Activated T-cell treated with anti-CD3 and anti-CD28 coated beads for 48 hours (primary cell): ENCODE measurements around the gene DERA.
"Not testable (repeated sequence)": the region's sequence is repeated elsewhere in the genome, so short reads cannot be mapped to it uniquely, and the experiment has no call there.

Experiments used
- DNase-seq: peaks from one replicate; pipeline ENCODE4 v3.0.0-alpha.2; 2020; ENCODE audit warnings: low read depth

DERA gene

DNA sequence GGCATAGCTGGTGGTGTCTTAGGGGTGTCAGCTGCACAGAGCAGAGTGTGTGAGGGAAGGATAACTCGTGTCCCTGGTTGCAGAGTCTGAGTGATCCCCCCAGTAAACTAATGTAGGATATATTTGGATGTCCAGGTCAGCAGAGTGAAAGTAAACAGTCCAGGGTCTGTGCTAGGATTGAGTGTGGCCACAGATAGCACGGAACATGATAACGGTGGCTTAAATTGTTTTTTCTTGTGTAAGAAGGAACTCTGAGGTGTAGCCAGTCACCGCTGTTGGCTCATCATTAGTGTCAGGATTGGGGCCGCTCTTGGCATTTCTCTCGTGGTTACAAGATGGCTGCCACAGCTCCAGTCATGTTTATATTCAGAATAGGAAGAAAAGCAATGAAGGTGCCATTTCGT is 97.3 kb downstream of the DERA start:
- DNase-seq = no peak

DNA sequence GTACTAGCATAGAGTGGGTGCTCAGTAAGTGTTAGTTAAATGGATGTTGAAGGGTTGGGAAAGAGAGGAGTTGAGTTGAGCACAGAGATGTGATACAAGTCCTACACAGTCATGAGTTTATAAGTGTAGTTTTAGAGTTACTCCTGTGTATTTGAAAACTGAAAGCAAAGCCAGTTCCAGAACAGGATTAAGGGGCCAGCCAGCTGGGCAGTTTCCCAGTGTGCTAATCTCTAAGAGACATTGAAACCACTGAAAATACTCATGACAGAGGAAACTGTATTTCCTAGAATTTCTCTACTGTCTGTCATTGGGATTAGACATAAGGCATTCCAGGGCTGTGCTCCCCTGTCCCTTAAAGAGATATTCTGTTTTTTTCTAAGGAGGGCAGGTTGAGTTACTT is 101.0 kb downstream of the DERA start:
- DNase-seq = no peak

GRCh38 chr12:16013722-16014121 is 102.6 kb downstream of the DERA start:
- not testable (repeated sequence) for DNase-seq

- DNase-seq = not testable (repeated sequence)
Observed at GRCh38 chr12:16014394-16014793, 103.3 kb downstream of the DERA start.

DNA sequence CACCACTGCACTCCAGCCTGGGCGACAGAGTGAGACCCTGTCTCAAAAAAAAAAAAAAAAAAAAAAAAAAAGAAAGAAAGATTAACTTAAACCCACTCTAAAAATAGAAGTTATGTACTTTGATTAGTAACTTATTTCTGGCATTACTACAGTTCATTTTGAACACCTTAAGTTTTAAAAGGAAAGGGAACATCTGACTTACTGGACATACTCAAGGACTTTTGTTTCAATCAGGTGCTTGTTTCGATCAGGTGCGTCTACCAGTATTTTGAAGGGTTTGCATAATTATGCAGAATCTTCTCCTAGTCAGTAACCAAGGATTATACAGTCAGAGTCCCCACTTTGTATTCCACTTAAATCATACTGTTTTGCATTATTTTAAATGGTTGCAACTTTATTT is 105.6 kb downstream of the DERA start:
- no peak for DNase-seq

- no peak for DNase-seq
Observed at GRCh38 chr12:16018306-16018705, 107.2 kb downstream of the DERA start.

GRCh38 chr12:16019136-16019535 is 108.0 kb downstream of the DERA start:
- no peak for DNase-seq

DNA sequence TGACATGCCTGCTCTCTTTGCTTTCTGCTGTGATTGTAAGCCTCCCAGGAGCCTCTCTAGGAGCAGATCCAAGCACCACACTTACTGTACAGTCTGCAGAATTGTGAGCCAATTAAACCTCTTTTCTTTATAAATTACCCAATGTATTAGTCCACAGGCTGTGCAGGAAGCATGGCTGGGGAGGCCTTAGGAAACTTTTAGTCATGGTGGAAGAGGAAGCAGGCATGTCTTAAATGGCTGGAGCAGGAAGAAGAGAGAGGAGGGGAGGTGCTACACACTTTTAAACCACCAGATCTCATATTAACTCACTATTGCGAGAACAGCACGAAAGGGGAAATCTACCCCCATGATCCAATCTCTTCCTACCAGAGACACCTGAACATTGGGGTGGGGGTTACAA is 108.9 kb downstream of the DERA start:
- DNase-seq = no peak

DNA sequence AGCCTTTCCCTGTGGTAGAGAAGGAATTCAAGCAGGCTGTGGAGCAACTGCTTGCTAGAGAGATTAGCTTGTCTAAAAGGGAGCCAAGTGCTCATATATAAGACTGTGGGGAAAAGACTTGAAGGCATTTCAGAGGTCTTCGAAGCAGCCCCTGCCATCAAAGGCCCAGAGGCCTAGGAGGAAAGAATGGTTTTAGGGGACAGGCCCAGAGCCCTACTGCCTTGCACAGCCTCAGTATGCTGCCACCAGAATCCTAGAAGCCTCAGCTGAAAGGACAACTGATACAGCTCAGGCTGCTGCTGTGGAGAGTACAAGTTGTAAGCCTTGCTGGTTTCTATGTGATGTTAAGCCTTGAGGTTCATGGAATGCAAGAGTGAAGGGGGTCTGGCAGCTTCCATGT is 109.9 kb downstream of the DERA start:
- no peak for DNase-seq

- DNase-seq = no peak
Observed at GRCh38 chr12:16021676-16022075, 110.5 kb downstream of the DERA start.

- no peak for DNase-seq
Observed at GRCh38 chr12:16027002-16027401, 115.9 kb downstream of the DERA start.

DNA sequence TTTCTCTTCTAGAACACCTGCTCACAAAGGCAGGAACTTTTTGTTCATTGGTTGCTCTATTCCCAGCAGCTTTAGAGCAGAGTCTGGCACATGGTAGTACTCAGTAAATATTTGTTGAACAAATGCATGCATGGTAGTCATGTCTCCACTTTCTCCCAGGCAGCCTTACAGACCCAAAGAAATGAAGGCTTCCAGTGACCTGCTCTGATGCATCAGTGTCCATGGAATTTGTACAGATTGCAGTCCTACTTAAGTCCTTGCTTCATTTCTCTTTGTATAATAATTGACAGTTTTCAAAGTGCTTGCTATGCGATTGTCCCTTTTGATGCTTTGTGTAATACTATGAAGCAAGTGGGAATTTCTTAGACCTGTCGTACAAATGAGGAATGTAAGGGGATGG is 119.6 kb downstream of the DERA start:
- DNase-seq = no peak

- no peak for DNase-seq
Observed at GRCh38 chr12:16034136-16034817, 123.1 kb downstream of the DERA start.

DNA sequence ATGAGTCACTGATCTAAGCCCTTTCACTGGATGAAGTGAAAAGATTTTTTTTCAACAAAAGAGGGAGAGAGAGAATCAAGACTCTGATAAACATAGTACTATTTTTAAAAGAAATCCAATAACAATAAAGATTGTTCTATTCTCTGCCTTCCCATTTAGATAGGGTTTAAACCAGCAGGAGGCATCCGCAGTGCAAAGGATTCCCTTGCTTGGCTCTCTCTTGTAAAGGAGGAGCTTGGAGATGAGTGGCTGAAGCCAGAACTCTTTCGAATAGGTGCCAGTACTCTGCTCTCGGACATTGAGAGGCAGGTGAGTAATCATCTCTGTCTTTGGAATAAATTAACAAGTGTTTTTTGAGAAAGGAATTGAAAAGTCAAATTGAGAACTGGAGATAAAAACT is 124.9 kb downstream of the DERA start:
- DNase-seq = no peak

DNA sequence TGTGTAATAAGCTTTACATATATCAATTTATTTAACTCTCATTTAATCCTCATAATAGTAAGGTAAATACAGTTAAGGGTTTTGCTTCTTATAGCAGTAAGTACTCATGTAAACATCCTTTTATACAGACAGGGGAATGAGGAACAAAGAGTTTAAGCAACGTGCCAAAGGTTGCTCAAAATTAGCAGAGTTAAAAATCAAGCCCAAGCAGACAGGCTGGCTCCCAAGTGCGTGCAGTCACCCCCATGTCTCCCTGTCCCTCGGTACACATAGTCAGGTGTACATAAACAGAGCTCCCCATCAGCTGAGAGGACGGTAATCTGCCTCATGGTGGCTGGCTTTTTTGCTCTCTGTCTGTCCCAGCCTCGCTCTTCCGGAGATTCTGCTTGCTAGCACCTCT is 126.4 kb downstream of the DERA start:
- DNase-seq = no peak

GRCh38 chr12:16043480-16043879 is 132.3 kb downstream of the DERA start:
- DNase-seq = no peak

DNA sequence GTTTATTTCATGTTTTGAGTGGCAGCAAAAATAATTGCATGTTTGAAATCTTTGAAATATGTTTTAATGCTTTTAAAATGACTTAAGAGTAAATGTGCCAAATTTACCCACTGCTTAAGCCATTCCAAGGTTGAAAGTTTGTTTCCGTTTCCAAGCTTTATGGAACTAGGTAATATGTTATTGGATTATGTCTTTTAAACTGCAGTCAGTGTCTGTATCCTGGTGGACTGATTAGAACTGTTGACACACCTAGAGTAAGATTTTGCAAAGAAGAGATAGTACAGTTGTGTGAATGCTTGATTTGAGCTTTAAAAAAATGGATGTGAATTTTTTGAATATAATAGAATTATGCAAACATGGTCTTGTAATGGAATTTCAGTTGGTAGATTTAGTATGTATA is 135.1 kb downstream of the DERA start:
- no peak for DNase-seq

GRCh38 chr12:16048511-16048910 is 137.4 kb downstream of the DERA start:
- DNase-seq = no peak

GRCh38 chr12:16056910-16057309 is 145.8 kb downstream of the DERA start:
- no peak for DNase-seq

- DNase-seq = not testable (repeated sequence)
Observed at GRCh38 chr12:16057351-16057751, 146.2 kb downstream of the DERA start.

GRCh38 chr12:16062611-16063010 is 151.5 kb downstream of the DERA start:
- no peak for DNase-seq

GRCh38 chr12:16063726-16064125 is 152.6 kb downstream of the DERA start:
- DNase-seq = no peak

DNA sequence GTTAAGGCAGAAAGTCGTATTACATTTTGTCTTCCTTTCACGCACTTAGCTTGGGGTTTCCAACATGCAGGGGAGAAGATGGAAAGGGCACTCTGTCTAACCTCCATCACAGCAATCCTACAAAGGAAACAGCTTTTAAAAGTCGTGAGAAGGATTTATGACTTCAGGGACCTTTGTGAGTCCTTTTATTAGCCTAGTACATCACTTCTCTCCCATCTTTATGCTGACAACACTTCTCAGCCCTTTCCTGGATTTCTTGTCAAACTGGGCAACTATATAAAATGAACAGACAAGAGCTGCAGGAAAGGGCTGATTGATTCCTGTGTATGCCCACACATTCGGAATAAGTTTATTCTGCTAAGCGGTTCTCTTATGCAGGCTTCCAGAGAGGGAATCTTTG is 159.0 kb downstream of the DERA start:
- DNase-seq = no peak

DNA sequence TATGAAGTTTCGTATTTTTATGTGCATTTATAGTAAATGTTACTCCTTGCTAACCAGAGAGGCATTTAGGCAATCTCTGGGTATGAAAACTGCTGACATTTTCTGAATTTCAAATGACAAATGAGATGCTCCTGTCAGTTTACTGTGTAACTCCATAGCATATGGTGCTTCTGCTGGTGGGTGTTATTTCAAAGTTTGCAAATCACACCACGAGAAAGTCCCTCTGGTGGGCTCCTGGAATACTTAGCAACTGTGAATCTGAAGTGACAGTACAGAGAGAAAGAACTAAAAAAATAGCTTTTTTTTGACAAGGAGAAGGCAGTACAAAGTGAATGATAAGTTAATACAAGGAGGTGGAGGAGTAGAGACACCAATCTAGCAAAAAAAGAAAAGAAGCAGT is 161.5 kb downstream of the DERA start:
- DNase-seq = no peak

GRCh38 chr12:16074894-16075293 is 163.8 kb downstream of the DERA start:
- DNase-seq = no peak
